Stimulated activated naive B cell treated with anti-CD40 and anti-IgM and Interleukin-4, amounts not matched to agents 10 μg/mL and 1 μg/mL and 100 μg/mL, for 72 hours (primary cell): Measurements from ENCODE around the gene KIF26A.

Experiments
- ATAC-seq, 2 donors: fragments of 150-1000 bp; cut with Tn5 transposase; replicated peaks; 2 replicates each; pipeline ENCODE4 v1.10.0; 2021; ENCODE audit warnings: moderate library complexity in 1 of 2
- DNase-seq: peaks from one replicate; pipeline ENCODE4 v3.0.0; 2021
- H3K27ac Mint-ChIP-seq: one replicate; pipeline ENCODE4 v1.8.0; 2022; ENCODE audit warnings: mild to moderate bottlenecking, mixed read lengths
- H3K27me3 Mint-ChIP-seq, 2 donors: one replicate each; pipeline ENCODE4 v1.8.0; 2022; ENCODE audit warnings: mixed read lengths in 2 of 2
- H3K36me3 Mint-ChIP-seq, 2 donors: one replicate each; pipeline ENCODE4 v1.8.0; 2022; ENCODE audit warnings: mixed read lengths in 2 of 2, mild to moderate bottlenecking in 1 of 2
- H3K4me1 Mint-ChIP-seq, 2 donors: one replicate each; pipeline ENCODE4 v1.8.0; 2022; ENCODE audit warnings: mixed read lengths in 2 of 2, mild to moderate bottlenecking in 1 of 2
- H3K4me3 Mint-ChIP-seq, 2 donors: one replicate each; pipeline ENCODE4 v1.8.0; 2022; ENCODE audit warnings: mild to moderate bottlenecking in 2 of 2, mixed read lengths in 2 of 2, moderate library complexity in 1 of 2
- H3K9me3 Mint-ChIP-seq, 2 donors: one replicate each; pipeline ENCODE4 v1.8.0; 2022; ENCODE audit warnings: mixed read lengths in 2 of 2, mild to moderate bottlenecking in 1 of 2

The KIF26A gene

GRCh38 chr14:104138098-104138717 is at the start of gene KIF26A:
Gene KIF26A, plus strand, starts transcription at chr14:104138587. Its CDS starts 136 bp downstream, at chr14:104138723.
- Mint-ChIP-seq H3K27me3 (peaks cover 43 to 69% of the 10 kb centered on the region in 2 donors), H3K27ac (no peak within 1 kb of the TSS), H3K4me1 (peaks cover 12 to 34% of the 10 kb centered on the region in 2 donors), H3K36me3 (no peaks in the 10 kb centered on the region), H3K4me3 (peak within 1 kb of the TSS; percentile 63 to 67), H3K9me3 (no peaks in the 10 kb centered on the region)
- DNase-seq = no peak
- no peak for ATAC-seq

- Mint-ChIP-seq H3K4me1 (peaks cover 4 to 7% of the 10 kb centered on the region in 2 donors), H3K9me3 (no peaks in the 10 kb centered on the region), H3K27me3 (peaks cover 32 to 40% of the 10 kb centered on the region in 2 donors), H3K4me3 (no peak overlapping the region), H3K36me3 (no peaks in the 10 kb centered on the region), H3K27ac (no peak overlapping the region)
- ATAC-seq (no peak), DNase-seq (no peak)
Measured at GRCh38 chr14:104090071-104090748, 48.2 kb upstream of the KIF26A start.

GRCh38 chr14:104091061-104091926 is 47.1 kb upstream of the KIF26A start:
- ATAC-seq = no peak
- Mint-ChIP-seq H3K36me3 (no peaks in the 10 kb centered on the region), H3K9me3 (no peaks in the 10 kb centered on the region), H3K4me3 (no peak overlapping the region), H3K4me1 (peaks cover 4 to 7% of the 10 kb centered on the region in 2 donors), H3K27me3 (peaks cover 31 to 38% of the 10 kb centered on the region in 2 donors), H3K27ac (no peak overlapping the region)
- no peak for DNase-seq

- Mint-ChIP-seq H3K9me3 (no peaks in the 10 kb centered on the region), H3K27ac (no peak overlapping the region), H3K4me3 (no peak overlapping the region), H3K36me3 (no peaks in the 10 kb centered on the region), H3K27me3 (peaks cover 22 to 29% of the 10 kb centered on the region in 2 donors), H3K4me1 (peaks cover 5 to 7% of the 10 kb centered on the region in 2 donors)
- no peak for ATAC-seq
- DNase-seq = no peak
Measured at GRCh38 chr14:104091927-104092771, 46.2 kb upstream of the KIF26A start.

GRCh38 chr14:104092931-104093365 is 45.4 kb upstream of the KIF26A start:
- H3K4me1 Mint-ChIP-seq = peaks cover 5 to 7% of the 10 kb centered on the region in 2 donors
- H3K9me3 Mint-ChIP-seq = no peaks in the 10 kb centered on the region
- no peaks in the 10 kb centered on the region for H3K36me3 Mint-ChIP-seq
- peaks cover 18 to 25% of the 10 kb centered on the region in 2 donors for H3K27me3 Mint-ChIP-seq
- no peak overlapping the region for H3K4me3 Mint-ChIP-seq
- H3K27ac Mint-ChIP-seq = peak overlapping the region; percentile 81
- no peak for ATAC-seq
- DNase-seq = no peak

- DNase-seq (no peak), ATAC-seq (no peak)
- Mint-ChIP-seq H3K36me3 (no peaks in the 10 kb centered on the region), H3K9me3 (no peaks in the 10 kb centered on the region), H3K27ac (peak overlapping the region; percentile 81), H3K4me1 (peaks cover 5 to 7% of the 10 kb centered on the region in 2 donors), H3K27me3 (peaks cover 14 to 25% of the 10 kb centered on the region in 2 donors), H3K4me3 (no peak overlapping the region)
Measured at GRCh38 chr14:104093366-104094055, 44.9 kb upstream of the KIF26A start.

GRCh38 chr14:104094056-104094708 is 44.2 kb upstream of the KIF26A start:
- Mint-ChIP-seq H3K9me3 (no peaks in the 10 kb centered on the region), H3K27ac (no peak overlapping the region), H3K27me3 (peaks cover 12 to 25% of the 10 kb centered on the region in 2 donors), H3K4me3 (no peak overlapping the region), H3K36me3 (no peaks in the 10 kb centered on the region), H3K4me1 (peaks cover 5 to 7% of the 10 kb centered on the region in 2 donors)
- peak in 1 of 2 donors; percentile 4 for ATAC-seq
- no peak for DNase-seq

GRCh38 chr14:104094709-104095425 is 43.5 kb upstream of the KIF26A start:
- H3K27ac Mint-ChIP-seq = no peak overlapping the region
- H3K9me3 Mint-ChIP-seq = no peaks in the 10 kb centered on the region
- H3K27me3 Mint-ChIP-seq = peaks cover 12 to 25% of the 10 kb centered on the region in 2 donors
- no peak overlapping the region for H3K4me3 Mint-ChIP-seq
- peak; percentile 84 to 86 for ATAC-seq
- DNase-seq = peak; percentile 53
- H3K4me1 Mint-ChIP-seq = peaks cover 5 to 7% of the 10 kb centered on the region in 2 donors
- H3K36me3 Mint-ChIP-seq = no peaks in the 10 kb centered on the region

- no peak overlapping the region for H3K4me3 Mint-ChIP-seq
- H3K9me3 Mint-ChIP-seq = no peaks in the 10 kb centered on the region
- H3K4me1 Mint-ChIP-seq = peaks cover 5 to 7% of the 10 kb centered on the region in 2 donors
- H3K27me3 Mint-ChIP-seq = peaks cover 12 to 25% of the 10 kb centered on the region in 2 donors
- DNase-seq (no peak), ATAC-seq (no peak)
- H3K27ac Mint-ChIP-seq = no peak overlapping the region
- no peaks in the 10 kb centered on the region for H3K36me3 Mint-ChIP-seq
Measured at GRCh38 chr14:104095426-104096310, 42.7 kb upstream of the KIF26A start.

- Mint-ChIP-seq H3K4me1 (peaks cover 5 to 7% of the 10 kb centered on the region in 2 donors), H3K4me3 (no peak overlapping the region), H3K36me3 (no peaks in the 10 kb centered on the region), H3K27me3 (peaks cover 12 to 21% of the 10 kb centered on the region in 2 donors), H3K27ac (no peak overlapping the region), H3K9me3 (no peaks in the 10 kb centered on the region)
- DNase-seq (no peak), ATAC-seq (no peak)
Measured at GRCh38 chr14:104096318-104096717, 42.1 kb upstream of the KIF26A start.

- Mint-ChIP-seq H3K4me3 (no peak overlapping the region), H3K27me3 (peaks cover 5 to 14% of the 10 kb centered on the region in 2 donors), H3K36me3 (no peaks in the 10 kb centered on the region), H3K4me1 (peaks cover 5 to 7% of the 10 kb centered on the region in 2 donors), H3K9me3 (no peaks in the 10 kb centered on the region), H3K27ac (no peak overlapping the region)
- DNase-seq (no peak), ATAC-seq (peak; percentile 22 to 38)
Measured at GRCh38 chr14:104096751-104097700, 41.4 kb upstream of the KIF26A start.
